WTC11 (cell line): ENCODE results near the gene CEP20. TPM values are rescaled to one million over a fixed set of nuclear protein-coding genes. Genes with fewer than 3 reads are reported as not detected.

Experiments used
- ATAC-seq: fragments of 200-7000 bp; cut with Tn5 transposase; 2 replicates; pipeline ENCODE4 v1.10.0; 2021; ENCODE audit warnings: mild to moderate bottlenecking, moderate library complexity
- CTCF ChIA-PET: fragments of 300-600 bp; sonication (Branson Sonifier 250); formaldehyde crosslinking; loops from one replicate; lab custom pipeline; 2021; ENCODE audit warnings: antibody characterized with exemption; lab: Charles Lee
- POLR2A ChIA-PET: fragments of 350-600 bp; sonication (Branson Sonifier 250); formaldehyde crosslinking; loops from one replicate; lab custom pipeline; 2021; ENCODE audit warnings: antibody characterized with exemption; lab: Charles Lee
- DNase-seq: peaks from one replicate; pipeline ENCODE4 v3.0.0; 2021; ENCODE audit warnings: low spot score
- H3K27ac Mint-ChIP-seq: 2 replicates; pipeline ENCODE4 v1.8.0; 2021; ENCODE audit warnings: mixed read lengths
- H3K27me3 Mint-ChIP-seq: 2 replicates; pipeline ENCODE4 v1.8.0; 2021; ENCODE audit warnings: low read depth, mild to moderate bottlenecking, moderate library complexity, mixed read lengths
- H3K36me3 Mint-ChIP-seq: 2 replicates; pipeline ENCODE4 v1.8.0; 2021; ENCODE audit warnings: mixed read lengths
- H3K4me1 Mint-ChIP-seq: 2 replicates; pipeline ENCODE4 v1.8.0; 2022; ENCODE audit warnings: mixed read lengths
- H3K4me3 Mint-ChIP-seq: 2 replicates; pipeline ENCODE4 v1.8.0; 2021; ENCODE audit warnings: mild to moderate bottlenecking, moderate library complexity, mixed read lengths
- H3K9me3 Mint-ChIP-seq: 2 replicates; pipeline ENCODE4 v1.8.0; 2021; ENCODE audit warnings: mixed read lengths
- CREM ChIP-seq: sonication (generic); formaldehyde crosslinking; IDR thresholded peaks from 2 replicates; pipeline ENCODE4 v1.8.1; 2022; ENCODE audit warnings: mild to moderate bottlenecking, missing genetic modification reagents, moderate library complexity
- ESRRA ChIP-seq: sonication (generic); formaldehyde crosslinking; IDR thresholded peaks from 2 replicates; pipeline ENCODE4 v1.8.1; 2022; ENCODE audit warnings: mild to moderate bottlenecking, missing genetic modification reagents, borderline replicate concordance
- GRHL2 ChIP-seq: fragments of 250-450 bp; sonication (Bioruptor Pico); IDR thresholded peaks from 2 replicates; pipeline ENCODE4 v1.8.0; 2022; ENCODE audit warnings: mild to moderate bottlenecking, moderate library complexity; ENCODE audit not compliant: insufficient replicate concordance, severe bottlenecking
- MXD4 ChIP-seq: fragments of 250-450 bp; sonication (Bioruptor Pico); IDR thresholded peaks from 2 replicates; pipeline ENCODE4 v1.8.0; 2021; ENCODE audit warnings: mild to moderate bottlenecking, moderate library complexity, borderline replicate concordance
- NR3C1 ChIP-seq: sonication (generic); formaldehyde crosslinking; conservative IDR thresholded peaks from 2 replicates; pipeline ENCODE4 v1.8.1; 2023; ENCODE audit warnings: low read depth, mild to moderate bottlenecking, missing genetic modification reagents
- ZNF423 ChIP-seq: fragments of 250-450 bp; sonication (Bioruptor Pico); IDR thresholded peaks from 2 replicates; pipeline ENCODE4 v2.1.2; 2022; ENCODE audit warnings: mild to moderate bottlenecking, moderate library complexity
- ZNF671 ChIP-seq: fragments of 250-450 bp; sonication (Bioruptor Pico); IDR thresholded peaks from 2 replicates; pipeline ENCODE4 v1.8.0; 2021; ENCODE audit warnings: mild to moderate bottlenecking
- total RNA-seq: library from RNA; stranded (reverse); gene quantifications from 3 replicates; pipeline ENCODE4 v1.2.3, GENCODE V29; 2021
- TF ChIP-seq, protein P1 (sequence below): fragments of 200-600 bp; IDR thresholded peaks from 2 replicates; pipeline ENCODE4 v1.8.0; 2022; ENCODE audit warnings: antibody characterized with exemption
- TF ChIP-seq, protein P2 (sequence below): sonication (generic); formaldehyde crosslinking; IDR thresholded peaks from 2 replicates; pipeline ENCODE4 v1.8.0; 2023; ENCODE audit warnings: missing genetic modification reagents, mild to moderate bottlenecking, borderline replicate concordance
- TF ChIP-seq, protein P3 (sequence below): sonication (generic); formaldehyde crosslinking; IDR thresholded peaks from 2 replicates; pipeline ENCODE4 v1.8.1; 2023; ENCODE audit warnings: mild to moderate bottlenecking, missing genetic modification reagents, moderate library complexity
- TF ChIP-seq, protein P4 (sequence below): sonication (generic); formaldehyde crosslinking; IDR thresholded peaks from 2 replicates; pipeline ENCODE4 v1.8.0; 2022; ENCODE audit warnings: missing genetic modification reagents

CEP20 gene
- total RNA-seq, 1 experiment from 2014 or later: 39.1 TPM

DNA sequence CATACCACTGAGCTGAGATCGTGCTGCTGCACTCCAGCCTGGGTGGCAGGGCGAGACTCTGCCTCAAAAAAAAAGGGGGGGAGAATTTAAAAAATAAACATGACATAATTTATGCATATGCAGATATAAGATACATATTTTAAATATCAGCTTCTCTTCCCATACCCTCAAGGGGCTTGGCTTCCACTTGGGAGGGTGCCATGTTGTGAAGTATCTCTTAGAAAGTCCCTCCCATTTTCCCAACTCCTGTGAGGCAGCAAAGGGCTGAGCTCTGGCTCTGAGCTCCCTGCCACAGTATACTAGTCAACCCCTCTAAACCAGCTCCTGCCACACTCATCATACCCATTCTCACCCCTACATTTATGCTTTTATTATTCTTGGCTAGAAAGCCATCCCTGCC lies 71.0 kb downstream of the CEP20 start (continued):
- TF ChIP-seq, protein P1, sequence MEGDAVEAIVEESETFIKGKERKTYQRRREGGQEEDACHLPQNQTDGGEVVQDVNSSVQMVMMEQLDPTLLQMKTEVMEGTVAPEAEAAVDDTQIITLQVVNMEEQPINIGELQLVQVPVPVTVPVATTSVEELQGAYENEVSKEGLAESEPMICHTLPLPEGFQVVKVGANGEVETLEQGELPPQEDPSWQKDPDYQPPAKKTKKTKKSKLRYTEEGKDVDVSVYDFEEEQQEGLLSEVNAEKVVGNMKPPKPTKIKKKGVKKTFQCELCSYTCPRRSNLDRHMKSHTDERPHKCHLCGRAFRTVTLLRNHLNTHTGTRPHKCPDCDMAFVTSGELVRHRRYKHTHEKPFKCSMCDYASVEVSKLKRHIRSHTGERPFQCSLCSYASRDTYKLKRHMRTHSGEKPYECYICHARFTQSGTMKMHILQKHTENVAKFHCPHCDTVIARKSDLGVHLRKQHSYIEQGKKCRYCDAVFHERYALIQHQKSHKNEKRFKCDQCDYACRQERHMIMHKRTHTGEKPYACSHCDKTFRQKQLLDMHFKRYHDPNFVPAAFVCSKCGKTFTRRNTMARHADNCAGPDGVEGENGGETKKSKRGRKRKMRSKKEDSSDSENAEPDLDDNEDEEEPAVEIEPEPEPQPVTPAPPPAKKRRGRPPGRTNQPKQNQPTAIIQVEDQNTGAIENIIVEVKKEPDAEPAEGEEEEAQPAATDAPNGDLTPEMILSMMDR: no peak
- no peak for TF ChIP-seq GRHL2 (CRISPR knock-in tag)

DNA sequence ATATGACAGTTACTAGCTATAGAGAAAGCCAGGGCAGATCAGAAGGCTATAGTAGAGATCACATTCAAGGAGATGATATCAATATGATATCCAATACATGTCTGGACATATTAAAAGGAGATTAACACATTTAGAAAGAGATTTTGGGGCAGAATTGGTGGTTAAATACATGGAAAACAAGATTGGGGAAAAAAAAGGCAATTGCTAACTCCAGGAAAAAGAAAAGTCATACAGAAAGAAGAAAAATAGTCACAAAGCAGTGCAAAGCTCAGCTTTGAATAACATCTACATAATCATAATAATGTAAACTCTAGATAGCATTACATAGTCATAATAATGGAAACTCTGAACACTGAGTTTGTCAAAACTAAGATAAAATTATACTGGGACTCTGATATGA lies 72.2 kb downstream of the CEP20 start:
- H3K27me3 Mint-ChIP-seq: peaks cover 21% of the 10 kb centered on the region
- TF ChIP-seq CREM (CRISPR knock-in tag) (no peak), ESRRA (CRISPR knock-in tag) (no peak), ZNF423 (CRISPR knock-in tag) (no peak), MXD4 (CRISPR knock-in tag) (no peak), NR3C1 (CRISPR knock-in tag) (no peak), ZNF671 (no peak)
- TF ChIP-seq, protein P2, sequence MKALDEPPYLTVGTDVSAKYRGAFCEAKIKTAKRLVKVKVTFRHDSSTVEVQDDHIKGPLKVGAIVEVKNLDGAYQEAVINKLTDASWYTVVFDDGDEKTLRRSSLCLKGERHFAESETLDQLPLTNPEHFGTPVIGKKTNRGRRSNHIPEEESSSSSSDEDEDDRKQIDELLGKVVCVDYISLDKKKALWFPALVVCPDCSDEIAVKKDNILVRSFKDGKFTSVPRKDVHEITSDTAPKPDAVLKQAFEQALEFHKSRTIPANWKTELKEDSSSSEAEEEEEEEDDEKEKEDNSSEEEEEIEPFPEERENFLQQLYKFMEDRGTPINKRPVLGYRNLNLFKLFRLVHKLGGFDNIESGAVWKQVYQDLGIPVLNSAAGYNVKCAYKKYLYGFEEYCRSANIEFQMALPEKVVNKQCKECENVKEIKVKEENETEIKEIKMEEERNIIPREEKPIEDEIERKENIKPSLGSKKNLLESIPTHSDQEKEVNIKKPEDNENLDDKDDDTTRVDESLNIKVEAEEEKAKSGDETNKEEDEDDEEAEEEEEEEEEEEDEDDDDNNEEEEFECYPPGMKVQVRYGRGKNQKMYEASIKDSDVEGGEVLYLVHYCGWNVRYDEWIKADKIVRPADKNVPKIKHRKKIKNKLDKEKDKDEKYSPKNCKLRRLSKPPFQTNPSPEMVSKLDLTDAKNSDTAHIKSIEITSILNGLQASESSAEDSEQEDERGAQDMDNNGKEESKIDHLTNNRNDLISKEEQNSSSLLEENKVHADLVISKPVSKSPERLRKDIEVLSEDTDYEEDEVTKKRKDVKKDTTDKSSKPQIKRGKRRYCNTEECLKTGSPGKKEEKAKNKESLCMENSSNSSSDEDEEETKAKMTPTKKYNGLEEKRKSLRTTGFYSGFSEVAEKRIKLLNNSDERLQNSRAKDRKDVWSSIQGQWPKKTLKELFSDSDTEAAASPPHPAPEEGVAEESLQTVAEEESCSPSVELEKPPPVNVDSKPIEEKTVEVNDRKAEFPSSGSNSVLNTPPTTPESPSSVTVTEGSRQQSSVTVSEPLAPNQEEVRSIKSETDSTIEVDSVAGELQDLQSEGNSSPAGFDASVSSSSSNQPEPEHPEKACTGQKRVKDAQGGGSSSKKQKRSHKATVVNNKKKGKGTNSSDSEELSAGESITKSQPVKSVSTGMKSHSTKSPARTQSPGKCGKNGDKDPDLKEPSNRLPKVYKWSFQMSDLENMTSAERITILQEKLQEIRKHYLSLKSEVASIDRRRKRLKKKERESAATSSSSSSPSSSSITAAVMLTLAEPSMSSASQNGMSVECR (CRISPR knock-in tag): no peak
- TF ChIP-seq, protein P3, sequence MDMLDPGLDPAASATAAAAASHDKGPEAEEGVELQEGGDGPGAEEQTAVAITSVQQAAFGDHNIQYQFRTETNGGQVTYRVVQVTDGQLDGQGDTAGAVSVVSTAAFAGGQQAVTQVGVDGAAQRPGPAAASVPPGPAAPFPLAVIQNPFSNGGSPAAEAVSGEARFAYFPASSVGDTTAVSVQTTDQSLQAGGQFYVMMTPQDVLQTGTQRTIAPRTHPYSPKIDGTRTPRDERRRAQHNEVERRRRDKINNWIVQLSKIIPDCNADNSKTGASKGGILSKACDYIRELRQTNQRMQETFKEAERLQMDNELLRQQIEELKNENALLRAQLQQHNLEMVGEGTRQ (CRISPR knock-in tag): no peak
- TF ChIP-seq, protein P4, sequence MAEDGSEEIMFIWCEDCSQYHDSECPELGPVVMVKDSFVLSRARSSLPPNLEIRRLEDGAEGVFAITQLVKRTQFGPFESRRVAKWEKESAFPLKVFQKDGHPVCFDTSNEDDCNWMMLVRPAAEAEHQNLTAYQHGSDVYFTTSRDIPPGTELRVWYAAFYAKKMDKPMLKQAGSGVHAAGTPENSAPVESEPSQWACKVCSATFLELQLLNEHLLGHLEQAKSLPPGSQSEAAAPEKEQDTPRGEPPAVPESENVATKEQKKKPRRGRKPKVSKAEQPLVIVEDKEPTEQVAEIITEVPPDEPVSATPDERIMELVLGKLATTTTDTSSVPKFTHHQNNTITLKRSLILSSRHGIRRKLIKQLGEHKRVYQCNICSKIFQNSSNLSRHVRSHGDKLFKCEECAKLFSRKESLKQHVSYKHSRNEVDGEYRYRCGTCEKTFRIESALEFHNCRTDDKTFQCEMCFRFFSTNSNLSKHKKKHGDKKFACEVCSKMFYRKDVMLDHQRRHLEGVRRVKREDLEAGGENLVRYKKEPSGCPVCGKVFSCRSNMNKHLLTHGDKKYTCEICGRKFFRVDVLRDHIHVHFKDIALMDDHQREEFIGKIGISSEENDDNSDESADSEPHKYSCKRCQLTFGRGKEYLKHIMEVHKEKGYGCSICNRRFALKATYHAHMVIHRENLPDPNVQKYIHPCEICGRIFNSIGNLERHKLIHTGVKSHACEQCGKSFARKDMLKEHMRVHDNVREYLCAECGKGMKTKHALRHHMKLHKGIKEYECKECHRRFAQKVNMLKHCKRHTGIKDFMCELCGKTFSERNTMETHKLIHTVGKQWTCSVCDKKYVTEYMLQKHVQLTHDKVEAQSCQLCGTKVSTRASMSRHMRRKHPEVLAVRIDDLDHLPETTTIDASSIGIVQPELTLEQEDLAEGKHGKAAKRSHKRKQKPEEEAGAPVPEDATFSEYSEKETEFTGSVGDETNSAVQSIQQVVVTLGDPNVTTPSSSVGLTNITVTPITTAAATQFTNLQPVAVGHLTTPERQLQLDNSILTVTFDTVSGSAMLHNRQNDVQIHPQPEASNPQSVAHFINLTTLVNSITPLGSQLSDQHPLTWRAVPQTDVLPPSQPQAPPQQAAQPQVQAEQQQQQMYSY: no peak
- H3K27ac Mint-ChIP-seq: no peak overlapping the region
- DNase-seq (no peak), ATAC-seq (no peak)
- no peaks in the 10 kb centered on the region for H3K4me1 Mint-ChIP-seq
- H3K36me3 Mint-ChIP-seq: peaks cover 6% of the 10 kb centered on the region
- CTCF ChIA-PET: interaction anchor here (0.6 to 0.7 kb wide), 3 partner anchors 59 to 327 kb away, joined by 3 read pairs; no protein-coding TSS in a partner anchor
- peaks cover 35% of the 10 kb centered on the region for H3K9me3 Mint-ChIP-seq
- POLR2A ChIA-PET: no interaction called here
- H3K4me3 Mint-ChIP-seq: no peak overlapping the region

Other genes with a start within 250 kb of the CEP20 start
- 26.2 to 31.9 TPM (median 28.5 TPM) in 3 replicates for gene MARF1, start 245.4 kb downstream of the CEP20 start, total RNA-seq
- gene NDE1, start 238.4 kb downstream of the CEP20 start, total RNA-seq: 38.4 to 43.5 TPM (median 39.4 TPM) in 3 replicates
- 0.69 to 0.74 TPM (median 0.69 TPM) in 3 replicates for gene MYH11, start 31.6 kb downstream of the CEP20 start, total RNA-seq
- 61.9 to 64.9 TPM (median 63.9 TPM) in 3 replicates for gene ABCC1, start 61.0 kb upstream of the CEP20 start, total RNA-seq